Measurements from ENCODE around the gene MYBPC2.
A peak's percentile ranks its signal among the peaks of the same experiment; 100 is the strongest.

DNA sequence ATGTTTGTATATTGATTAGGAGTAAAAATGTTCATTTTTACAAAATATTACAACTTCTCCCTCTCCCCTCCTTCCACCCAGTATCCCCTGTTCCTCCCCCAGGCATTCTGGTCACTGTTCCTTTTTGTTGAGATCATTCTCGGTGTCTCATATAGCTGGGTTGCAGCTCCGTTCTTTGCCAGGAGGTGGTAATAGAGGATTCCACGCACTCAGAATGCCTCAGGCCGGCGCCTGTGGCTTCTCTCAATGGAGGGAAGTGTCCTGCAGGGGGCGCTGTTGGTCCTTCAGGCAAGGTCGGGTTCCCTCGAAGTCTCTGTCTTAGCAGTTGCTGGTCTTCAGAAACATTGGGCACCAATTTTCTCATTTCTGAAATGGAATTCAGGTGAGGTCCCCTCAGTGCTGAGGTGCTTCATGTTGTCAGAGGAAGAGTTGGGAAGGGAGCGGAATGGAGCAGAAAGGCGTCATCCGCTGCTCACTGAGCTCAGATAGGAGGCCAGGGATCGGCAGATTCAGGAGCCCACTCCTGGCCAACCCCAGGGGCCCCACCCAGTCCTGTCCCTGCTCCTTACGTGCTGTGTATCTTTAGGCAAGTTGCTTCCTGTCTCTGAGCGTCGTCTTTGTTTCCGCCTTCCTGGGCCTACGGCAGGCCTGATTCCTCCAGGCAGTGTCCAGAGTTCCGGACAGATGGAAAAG is 54.3 kb downstream of the MYBPC2 start:
- no peak for TF ChIP-seq POLR2A (IDR thresholded peaks at IDR 0.05)
- TF ChIP-seq, protein P1, sequence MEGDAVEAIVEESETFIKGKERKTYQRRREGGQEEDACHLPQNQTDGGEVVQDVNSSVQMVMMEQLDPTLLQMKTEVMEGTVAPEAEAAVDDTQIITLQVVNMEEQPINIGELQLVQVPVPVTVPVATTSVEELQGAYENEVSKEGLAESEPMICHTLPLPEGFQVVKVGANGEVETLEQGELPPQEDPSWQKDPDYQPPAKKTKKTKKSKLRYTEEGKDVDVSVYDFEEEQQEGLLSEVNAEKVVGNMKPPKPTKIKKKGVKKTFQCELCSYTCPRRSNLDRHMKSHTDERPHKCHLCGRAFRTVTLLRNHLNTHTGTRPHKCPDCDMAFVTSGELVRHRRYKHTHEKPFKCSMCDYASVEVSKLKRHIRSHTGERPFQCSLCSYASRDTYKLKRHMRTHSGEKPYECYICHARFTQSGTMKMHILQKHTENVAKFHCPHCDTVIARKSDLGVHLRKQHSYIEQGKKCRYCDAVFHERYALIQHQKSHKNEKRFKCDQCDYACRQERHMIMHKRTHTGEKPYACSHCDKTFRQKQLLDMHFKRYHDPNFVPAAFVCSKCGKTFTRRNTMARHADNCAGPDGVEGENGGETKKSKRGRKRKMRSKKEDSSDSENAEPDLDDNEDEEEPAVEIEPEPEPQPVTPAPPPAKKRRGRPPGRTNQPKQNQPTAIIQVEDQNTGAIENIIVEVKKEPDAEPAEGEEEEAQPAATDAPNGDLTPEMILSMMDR (IDR thresholded peaks at IDR 0.05 in 8 of 11, conservative IDR thresholded peaks at IDR 0.05 in 3 of 11), result peak in 6 of 11 experiments; percentile 23 to 49 (median 34)

Data from spleen (tissue), 7 donors.